Activated CD8-positive, alpha-beta memory T cell treated with anti-CD3 and anti-CD28 coated beads, Interleukin-2, amount 50 U/mL, for 4 hours (primary cell): ENCODE results near the gene STARD10.

ENCODE experiments used
- DNase-seq: peaks from one replicate; pipeline ENCODE4 v3.0.0-alpha.2; 2020

STARD10 gene

DNA sequence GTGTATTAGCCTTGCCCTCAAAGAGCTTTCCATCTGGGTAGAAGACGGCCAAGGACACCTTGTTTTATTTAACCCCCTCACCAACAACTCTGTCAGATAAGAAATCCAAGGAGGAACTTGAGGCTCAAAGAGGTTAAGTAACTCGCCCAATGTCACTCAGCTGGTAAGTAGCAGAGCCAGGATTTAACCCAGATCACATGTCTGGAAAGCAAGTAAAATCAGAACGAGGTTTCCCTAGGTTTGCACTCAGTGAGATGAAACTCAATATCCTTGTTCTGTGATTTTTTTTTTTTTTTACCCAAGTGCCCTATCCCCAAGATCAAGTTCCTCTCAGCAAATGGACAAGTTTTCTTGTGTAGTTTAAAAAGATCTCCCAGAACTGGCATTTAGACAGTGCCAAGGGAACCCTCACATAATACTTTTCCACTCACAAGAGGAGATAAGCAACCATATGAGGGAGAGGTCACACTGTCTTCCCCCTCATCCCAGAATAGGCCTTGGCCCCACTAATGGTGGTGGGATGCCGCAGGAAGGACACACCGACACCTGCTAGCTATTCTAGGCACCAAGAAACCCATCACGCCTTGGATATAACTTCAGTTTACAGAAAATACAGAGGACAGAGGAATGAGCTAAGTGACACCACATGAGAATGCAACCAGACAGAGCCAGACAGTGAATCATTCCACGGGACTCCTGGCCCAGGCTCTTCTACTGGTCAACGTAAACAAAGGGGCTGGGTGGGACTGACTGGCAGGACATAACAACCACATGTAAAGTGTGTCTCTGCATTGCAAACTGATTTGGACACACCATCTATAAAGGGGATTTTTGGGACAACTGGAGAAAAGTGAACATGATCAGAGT is 33.1 kb downstream of the STARD10 start:
- DNase-seq, result no peak

DNA sequence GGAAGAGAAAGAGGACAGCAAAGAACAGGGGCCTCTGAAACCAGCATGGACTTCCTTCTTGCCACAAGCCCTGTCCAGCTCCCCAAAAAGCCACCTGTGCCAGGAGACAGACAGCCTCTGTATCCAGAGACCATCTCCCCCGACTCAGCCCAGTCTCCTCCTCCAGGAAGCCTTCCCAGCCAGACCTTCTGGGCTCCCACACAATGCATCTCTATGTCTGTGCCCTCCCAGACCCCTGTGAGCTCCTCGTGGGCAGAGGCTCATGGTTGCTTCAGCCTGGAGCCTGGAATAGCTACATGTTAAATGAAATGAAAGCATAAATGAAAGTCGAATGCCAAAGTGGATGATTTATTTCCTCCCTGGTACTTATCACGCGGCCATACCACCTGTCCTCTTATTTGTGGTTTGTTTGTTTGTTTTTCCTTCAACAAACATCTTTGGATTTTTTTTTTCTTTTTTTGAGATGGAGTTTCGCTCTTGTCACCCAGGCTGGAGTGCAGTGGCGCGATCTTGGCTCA is 34.3 kb downstream of the STARD10 start:
- DNase-seq, result no peak

DNA sequence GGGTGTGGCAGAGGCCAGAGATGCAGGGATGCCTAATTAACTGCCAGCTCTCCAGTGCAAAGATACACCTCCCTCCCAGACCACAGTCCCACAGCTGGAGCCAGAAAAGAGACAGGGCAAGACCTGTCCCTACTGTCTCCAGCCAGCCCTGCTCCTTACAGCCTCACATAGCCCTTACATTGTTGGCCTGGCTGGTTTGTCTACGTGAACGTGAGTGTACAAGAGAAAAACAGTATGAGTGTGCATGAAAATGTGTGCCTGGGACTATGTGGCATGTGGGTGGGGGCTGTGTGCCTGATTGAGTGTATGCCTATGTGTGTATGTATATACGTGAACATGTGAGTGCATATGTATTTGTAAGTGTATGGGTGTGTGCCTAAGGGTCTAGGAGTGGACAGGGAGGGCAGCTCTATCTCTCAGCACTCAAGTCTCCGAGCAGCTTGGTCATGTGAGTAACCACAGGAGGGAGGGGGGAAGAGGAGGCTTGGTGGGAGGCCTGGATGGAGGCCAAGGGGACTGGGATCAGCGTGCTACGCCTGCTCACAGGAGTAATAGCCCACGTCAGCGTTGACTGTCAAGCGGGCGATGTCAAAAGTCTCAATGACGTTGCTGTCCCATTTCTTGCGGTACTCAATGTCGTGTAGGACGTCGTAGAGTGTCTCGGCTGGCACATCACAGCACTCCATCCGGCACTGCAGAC is 35.0 kb downstream of the STARD10 start:
- DNase-seq, result no peak

DNA sequence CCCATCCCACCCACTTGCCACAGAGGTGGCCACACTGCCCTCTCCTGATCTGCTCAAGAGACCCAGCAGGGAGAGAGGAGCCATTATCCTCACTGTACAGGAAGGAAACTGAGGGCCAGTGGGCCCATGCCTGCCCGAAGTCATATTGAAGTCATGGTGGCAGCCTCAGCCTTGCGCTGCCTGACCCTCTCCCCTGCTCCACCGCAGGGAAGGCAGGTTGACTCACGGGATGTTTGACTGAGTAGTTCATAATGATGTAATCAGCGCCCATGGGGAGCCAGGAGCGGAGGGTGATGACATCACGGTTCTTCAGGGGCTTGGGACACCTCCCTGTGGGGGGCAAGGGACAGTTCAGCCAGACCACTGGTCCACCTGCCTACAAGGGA is 35.5 kb downstream of the STARD10 start:
- no peak for DNase-seq

DNA sequence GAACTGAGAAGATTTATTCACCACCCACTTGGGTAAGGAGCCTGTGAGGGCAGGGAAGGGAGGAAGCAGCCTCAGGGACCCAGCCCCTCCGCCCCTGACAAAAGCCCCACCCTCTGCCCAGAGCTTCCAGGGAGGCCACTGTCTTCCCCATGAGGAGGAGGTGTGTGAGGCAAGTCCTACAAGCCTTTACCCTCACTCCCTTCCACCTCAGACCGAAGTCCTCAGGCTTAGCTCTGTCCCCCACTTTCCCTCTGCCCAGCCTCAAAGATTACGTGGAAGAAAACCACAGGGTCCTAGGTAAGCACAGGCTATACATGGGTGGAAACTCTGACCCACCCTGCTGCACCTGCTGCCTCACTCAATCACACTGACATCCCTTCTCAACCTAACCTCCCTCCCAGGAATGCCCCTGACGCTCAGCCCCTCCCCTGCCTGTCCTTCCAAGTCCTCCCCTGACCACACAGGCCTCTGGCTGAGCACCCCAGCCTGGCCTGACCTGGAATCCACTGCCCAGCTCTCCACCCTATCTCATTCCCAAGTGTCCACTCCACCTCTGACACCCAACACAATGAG is 38.0 kb downstream of the STARD10 start:
- DNase-seq, result no peak

DNA sequence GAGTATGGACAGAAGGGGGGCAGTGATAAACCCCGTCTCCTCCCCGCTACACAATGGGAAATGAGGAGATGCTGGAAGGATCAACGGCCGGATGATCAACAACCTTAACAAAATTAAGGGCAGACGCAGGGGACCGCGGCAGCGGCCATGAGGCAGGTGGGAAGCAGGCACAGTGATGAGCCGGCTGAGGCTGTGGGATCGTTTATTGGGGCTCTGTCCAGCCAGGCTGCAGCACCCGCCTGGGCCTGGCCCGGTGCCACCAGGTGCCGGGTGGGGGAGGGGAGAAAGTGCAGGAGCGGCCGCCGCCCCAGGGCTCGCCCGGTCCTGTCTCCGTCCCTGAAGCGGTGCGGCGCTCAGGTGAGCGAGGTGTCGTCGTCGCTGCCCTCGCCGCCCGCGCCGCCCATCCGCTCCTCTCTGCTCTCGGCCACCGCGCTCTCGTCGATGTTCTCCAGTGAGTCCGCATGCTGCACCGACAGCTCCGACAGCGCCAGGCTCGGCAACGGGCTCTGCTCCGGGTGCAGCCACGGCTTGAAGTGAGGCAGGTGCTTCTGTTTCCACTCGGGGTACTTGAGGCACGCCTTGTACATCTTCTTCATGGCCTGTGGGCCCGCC is 39.2 kb downstream of the STARD10 start:
- DNase-seq, result no peak

DNA sequence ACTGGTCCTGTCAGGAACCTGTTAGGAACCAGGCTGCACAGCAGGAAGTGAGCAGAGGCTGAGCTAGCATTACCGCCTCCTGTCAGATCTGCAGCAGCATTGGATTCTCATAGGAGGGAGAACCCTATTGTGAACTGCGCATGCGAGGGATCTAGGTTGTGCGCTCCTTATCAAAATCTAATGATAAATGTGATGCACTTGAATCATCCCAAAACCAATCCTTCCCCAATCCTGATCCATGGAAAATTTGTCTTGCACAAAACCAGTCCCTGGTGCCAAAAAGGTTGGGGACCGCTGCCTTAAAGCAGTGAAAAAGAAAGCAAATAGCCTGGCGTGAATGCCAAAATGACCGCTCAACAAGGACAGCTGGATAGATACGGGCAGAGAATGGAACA is 39.7 kb downstream of the STARD10 start:
- no peak for DNase-seq

DNA sequence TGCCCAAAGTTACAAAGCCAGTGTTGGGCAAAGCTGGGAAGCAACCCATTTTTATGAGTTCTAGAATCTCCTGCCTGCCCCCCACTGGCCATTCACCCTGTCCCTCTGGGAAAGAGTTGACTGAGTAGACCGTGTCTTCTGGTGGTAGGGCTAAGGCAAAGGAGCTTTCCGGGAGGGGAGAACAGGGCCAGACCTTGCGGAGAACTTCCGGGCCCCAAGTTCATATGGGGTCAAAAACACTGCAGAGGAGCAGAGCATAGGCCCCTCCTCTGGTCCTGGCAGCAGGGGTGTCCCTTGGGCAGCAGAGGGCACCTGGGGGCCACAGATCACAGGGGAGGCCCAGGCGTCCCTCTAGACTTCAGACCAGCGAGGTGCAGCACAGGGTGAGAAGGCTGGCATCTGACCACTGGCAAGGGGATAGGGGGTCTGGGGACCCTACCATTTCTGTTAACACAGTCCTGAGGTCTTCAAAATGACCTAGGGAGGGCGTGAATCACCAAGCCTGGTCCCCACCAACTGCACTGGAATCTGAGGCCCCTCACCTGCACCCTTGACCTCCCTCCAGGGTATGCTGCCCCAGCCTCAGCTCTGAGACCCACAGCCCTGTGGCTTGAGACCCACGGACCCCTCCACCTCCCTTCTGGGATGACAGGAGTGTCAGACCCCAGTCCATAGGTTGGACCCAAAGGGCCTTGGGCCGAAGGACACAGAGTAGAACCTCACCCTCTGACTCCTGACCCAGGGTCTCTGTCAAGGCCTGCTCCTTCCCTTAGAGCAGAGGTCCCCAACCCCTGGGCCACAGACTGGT is 40.3 kb downstream of the STARD10 start:
- DNase-seq, result no peak

DNA sequence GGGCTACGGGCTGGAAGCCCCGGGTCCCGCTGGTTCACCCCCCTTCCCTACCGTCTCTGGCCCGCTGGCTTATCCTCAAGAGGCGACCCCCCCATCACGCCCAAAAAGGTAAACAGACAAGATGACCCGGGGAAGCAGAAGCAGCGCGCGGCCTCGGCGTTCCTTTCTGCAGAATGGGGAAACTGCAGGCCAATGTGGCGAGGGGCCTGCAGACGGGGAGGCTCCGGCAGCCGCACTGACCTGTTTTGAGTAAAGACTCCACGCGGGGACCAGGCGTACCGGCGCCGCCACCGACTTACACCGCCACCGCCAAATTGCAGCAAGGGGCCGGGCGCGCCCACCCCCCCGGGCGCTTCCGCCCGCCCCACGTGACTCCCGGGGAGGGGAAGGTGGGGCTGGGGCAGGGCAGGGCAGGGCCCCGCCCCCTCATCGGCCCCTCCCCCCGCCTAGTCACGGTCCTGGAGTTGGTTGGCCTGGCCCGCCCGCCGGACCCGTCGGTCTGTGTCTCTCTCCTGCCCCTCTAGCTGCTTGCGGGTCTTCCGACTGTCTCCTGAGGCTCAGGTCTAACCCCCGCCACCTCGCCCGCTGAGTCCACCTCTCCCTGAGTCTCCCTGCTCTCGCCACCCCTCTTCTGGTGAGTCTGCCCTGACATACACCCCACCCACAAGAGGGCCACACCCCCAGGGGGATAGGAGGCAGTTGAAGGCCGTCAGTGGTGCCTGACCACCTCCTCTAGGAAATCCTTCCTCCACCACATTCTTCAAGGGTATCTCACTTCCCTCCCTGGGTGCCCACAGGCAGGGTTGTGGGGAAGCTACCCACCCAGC is 41.5 kb downstream of the STARD10 start, which contains the start of gene ARAP1:
Gene ARAP1, minus strand, starts transcription at position 321 of the 827 bp plus-strand sequence. CDS start 25,280 bp downstream, outside the sequence.
- DNase-seq, result peak; percentile 76

DNA sequence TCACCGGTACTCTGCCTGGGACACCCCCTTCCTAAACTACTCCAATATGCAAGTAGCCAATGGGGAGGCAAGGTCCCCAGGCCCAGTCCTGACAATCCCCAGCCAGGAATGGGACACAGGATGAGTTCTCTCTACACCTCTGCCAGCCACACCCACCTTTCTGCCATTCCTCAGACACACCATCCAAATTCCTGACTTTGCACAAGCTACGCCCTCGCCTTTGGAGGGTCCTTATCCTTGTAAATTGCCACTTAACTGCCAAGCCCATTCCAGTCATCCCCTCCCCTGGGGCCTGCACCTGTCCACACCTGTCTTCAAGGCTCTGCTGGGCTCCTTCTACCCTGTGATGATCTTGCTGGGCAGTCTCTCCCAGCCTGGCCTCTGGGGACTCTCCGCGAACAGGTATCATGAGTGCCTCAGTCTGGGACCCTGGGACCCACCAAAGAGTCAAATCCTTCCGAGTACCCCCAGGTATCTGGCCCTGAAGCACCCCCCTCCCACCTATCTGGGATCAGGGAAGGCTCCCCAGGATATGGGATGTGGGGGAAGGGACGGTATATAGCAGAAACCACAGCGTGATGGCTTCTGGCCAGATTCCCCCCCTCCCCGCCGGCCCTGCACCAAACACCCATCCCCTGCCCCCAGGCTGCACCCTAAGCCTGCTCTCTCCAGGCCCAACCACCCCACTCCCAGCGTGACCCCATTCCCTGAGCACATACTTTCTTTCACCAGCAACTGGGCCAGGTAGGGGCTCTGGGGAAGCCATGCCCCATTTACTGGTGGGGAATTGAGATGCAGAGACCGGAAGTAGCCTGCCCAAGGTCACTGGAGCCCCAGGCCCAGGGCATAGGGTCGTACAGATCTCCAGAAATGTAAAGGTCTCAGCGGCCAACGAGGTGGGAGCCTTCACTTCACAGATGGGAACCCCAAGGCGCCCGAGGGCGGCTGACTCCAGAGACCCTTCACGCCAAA is 42.4 kb downstream of the STARD10 start:
- no peak for DNase-seq

DNA sequence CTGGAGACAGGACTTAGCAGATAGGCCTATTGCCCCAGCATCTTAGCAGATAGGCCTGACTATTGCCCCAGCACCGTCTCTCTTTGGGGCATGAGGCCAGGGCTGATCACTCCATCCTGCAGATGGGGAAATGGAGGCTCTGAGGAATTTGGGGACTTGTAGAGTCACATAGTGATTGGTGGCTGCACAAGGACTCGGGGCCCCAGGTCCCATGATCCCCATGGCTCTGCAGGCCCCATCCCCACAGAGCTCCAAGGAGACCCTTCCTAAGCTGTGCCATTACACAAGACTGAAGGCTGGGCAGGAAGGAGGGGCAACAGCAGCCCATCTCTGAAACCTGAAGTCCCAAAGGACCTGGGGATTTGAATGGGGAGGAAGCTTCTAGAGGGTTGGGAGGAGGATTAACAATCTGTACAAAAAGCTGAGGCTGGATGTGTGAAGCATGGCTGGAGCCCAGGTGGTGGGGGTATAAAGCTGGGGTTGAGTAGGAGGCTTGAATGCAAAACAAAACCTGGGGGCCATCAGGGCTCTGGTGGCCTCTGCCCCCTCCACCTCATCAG is 43.2 kb downstream of the STARD10 start:
- no peak for DNase-seq

DNA sequence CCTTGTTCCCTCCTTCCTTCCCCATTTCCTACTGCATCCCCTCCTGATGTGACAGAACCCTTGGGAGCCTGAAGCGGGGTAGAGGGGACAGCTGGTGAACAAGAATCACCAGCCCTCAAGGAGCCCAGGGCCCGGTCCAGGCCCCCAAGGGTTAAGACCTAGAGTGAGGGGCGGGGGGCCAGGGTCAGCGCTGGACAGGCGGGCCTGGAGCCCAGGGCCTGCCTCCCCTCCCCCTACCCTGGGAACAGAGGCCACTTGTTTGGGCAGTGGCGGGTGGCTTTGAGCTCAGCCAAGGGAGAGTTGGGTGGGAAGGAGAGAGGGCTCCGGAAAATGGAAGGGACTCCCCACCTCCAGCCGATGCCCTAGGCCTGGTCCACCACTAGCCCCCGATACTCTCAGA is 43.8 kb downstream of the STARD10 start:
- no peak for DNase-seq

DNA sequence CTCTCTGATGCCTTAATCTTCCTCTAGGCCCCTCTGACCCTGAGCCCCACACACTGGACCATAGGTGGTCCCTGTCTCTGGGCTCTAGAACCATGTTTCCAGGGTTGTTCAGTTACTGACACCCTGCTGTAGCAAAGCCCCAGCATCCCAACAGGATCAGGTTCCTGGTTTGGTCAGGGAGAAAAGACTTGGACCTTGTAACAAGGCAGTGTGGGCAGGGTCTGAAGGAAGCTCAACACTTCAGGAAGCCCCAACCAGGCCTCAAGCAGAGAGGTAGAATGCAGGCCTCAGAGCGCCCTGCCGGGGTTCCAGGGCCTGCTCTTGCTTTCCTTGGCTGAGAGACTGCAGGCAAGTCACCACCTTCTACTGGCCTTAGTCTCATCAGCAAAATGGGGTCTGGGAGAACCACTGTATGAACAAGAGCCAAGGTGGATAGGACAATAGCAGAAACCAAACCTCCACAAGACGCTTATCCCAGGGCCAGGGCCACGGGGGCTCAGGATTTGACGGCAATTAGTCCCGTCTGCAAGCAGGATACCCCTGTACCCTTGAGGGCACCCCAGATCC is 46.5 kb downstream of the STARD10 start:
- no peak for DNase-seq

DNA sequence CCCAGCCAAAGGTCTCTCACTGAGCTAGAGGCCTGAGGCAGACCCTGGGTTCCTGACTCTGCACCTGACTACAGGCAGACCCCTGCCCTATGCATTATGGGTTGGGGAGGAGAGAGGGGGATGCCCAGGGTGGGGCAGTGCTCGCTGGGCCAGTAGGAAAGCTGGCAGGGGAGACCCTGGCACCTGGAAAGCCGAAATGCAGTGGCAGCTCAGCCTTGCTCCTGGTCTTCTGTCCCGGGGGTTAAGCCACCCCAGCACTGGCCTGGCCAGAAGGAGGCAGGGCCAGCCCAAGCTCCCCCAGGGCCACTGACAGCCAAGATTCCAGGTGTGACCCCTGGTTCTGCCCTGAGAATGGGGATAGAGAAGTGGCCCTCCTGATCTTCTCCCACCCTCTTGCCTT is 47.0 kb downstream of the STARD10 start:
- DNase-seq, result no peak

DNA sequence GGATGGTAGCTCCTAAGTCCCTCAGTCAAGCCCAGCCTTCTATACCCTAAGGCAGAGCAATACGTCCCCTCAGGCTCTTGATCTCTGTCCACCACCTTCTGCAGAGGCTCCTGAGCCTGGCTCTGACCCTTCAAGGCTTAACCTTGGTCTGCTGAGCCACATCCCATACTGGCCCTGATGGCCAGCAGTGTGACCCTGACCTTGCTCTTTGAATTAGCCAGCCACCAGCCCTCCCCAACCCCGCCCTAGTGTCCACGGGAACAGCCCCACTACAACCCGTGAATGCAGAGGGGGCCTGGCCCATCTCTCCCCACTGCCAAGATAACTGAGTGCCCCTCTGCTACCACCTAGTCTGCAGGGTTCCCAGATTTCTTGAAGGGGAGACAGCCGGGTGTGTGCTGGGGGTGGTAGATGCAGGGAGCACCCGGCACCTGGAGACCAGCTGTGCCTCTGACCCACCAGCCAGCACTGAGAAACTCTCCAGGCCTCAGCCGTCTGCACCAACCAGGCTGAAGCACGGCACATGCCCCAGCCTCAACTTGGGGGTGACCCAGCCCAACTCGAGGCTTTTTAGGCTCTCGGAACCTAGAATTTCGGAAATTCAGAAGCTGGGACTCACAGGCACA is 47.8 kb downstream of the STARD10 start:
- DNase-seq, result no peak

DNA sequence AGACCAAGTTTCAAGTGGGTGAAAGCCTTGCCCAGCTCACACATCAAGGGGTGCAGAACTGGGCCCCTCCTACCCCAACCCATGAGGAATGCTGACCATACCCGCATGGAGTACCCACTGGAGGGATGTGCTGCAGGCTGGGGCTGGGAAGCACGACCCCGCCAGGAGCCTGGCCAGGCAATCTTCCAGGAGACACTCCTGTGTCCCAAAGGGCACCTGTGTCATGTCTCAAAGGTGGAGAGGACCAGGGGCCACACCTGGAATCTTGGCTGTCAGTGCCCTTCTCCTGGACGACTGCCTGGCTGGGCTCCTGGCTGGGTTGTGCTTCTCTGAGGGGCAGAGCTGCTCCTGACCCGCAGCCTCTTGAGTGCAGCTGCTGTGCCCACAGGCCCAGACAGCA is 48.3 kb downstream of the STARD10 start:
- DNase-seq, result no peak

DNA sequence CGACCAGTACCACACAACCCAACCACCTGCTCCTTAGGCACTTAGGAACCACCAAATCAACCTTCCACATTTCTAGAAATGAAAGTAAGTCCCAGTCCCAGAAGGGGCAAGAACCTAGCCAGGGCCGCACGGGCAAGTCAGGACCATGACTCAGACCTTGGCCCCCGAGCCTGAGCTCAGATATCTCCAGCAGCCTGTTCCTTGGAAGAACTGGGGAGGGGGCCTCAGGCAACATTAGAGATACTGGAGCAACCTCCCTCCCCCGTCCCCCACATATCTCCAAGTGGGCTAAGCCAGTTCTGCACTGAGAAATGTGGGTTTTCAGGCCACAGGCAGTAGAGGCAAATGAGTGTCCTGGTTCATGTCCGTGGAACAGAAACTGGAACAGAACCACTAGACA is 49.4 kb downstream of the STARD10 start:
- no peak for DNase-seq

DNA sequence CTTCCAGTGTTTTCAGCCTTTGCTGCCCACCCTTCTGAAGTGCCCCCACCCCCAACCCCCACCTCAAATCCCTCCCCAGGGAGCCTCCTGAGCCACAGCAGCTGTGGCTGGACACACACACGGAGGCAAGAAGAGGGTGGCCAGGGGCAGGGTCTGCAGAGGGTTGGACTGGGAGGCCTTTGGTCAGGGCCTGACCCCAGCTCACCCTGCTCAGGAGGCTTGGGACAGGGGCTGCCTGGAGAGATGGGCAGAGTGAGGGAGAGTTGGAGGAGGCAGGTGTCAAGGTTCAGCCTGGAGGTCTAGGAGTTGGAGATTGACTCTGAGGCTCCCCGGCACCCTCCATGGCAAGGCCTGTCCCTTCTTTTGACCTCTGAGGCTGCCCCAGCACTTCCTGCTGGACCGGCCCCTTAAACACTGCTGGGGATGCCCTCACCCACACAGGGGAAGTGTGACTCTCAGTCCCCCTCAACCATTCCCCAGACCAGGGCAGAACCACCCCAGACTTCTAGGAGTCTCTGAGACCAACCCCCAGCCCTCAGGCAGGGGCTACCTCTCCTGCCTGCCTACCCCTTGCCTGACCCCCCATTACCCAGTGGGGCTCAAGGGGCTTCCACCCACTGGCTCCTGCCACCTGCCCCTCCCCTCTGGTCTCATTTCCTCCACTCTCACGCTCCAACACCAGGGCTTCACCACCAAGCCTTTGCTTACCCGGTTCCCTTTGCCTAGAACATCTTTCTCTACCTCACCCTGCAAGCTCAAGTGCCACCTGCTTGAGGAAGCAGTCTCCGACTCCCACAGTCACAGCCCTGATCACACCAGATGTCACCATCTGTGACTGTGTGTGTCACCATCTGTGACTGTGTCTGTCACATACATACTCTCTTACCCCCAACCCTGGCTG is 50.3 kb downstream of the STARD10 start:
- no peak for DNase-seq
